NCI-H774 (cell line): Measurements from ENCODE around the gene TLE4.

ENCODE experiments used
- DNase-seq: peaks from one replicate; lab custom pipeline; 2025; lab: John Stamatoyannopoulos, UW

The TLE4 gene

DNA sequence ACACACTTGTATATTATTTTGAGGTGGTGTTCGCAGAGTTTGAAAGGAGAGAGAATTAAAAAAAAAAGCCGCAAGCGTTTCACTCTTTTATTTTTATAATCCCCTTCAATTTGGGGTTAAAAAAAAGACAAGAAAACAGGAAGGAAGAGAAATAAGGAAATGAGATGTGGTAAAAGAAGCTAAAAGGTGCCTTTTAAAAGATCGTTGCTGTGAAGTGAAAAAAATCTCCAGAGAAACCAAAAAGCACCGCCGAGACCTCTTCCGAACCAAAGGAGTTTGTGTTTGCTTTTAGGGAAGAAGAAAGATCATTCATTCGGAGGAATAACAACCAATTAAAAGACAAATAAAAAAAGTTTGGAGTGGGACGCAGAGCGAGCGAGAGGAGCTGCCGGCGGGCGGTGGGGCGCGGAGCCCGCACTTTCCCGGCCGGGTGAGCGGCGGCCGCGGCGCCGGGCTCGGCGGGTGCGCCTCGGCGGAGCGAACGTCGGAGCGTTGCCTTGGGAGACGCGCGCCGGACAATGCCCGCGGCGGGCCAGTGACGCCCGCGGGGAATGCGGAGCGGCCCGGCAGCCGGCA lies 355 bp downstream of the TLE4 start:
- DNase-seq = no peak

DNA sequence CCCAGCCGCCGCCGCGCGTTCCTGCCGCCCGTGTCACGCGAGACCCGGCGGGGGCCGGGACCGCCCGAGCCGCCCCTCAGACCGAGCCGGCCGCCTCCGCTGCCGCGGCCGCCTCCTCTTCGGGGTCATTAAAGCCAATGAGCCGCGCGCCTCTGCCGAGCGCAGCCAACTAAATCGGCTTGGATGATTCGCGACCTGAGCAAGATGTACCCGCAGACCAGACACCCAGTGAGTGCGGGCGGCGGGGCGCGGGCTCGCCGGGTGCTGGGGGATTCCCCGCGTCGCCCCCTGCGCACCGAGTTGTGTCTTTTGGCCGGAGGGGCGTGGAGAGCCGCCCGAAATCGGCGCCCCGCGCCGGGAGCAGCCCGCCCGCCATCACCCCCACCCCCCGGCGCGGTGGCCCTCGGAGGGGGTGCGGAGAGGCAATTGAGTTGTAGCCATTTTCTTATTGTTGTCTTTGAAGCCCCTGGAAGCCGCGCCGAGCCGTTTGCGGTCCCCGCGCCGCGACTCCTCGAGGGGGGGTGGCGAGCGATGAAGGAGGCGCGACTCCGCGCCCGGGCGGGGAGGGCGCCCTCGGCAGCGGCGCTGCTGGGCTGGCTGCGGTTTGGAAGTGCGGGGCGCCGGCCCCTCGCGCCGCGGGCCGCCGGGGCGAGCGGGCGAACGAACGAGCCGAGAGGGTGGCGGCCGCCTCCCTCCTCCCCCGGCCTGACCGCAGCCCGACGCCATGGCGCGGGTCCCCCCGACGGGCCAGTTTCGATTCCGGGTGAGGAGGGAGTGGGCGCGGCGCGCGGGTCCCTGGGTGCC lies 1.0 kb downstream of the TLE4 start:
- DNase-seq = no peak

DNA sequence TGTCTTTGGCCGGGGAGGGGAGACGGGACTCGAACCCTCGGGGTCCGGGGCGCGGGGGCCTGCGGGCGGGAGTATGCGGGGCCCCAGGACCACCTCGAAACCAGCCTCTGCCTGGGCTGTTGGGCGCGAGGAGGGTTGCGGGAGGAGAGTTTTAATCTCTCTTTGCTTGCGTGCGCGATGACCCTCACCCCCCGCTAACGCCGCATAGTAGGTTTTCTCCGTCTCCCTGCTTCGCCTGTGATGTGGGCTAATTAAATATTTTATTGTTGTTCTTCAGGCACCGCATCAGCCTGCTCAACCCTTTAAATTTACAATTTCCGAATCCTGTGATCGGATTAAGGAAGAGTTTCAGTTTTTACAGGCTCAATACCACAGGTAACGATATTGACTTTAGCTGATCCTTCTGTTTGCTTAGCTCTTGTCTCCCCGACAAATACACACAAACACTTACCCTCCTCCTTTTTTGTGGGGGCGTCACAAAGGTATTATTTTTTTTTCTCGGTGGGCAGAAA lies 1.7 kb downstream of the TLE4 start:
- DNase-seq = no peak

DNA sequence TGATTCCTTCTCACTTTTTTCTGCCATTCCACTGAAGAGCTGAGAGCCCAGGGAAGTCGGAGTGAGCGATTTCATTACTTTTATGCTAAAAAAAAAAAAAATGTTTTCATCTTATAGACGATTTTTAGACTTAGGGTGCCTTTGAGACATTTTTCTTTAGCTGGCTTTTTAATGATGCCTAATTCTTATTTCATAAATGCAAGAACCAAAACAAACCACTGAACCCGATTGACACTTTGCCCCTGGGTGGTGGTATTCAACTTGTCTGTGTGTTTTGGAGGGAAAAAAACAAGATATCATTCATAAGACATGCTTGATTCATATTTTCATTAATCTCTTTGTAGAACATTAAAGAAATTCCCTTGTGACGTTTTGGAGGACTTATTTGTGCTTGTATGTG lies 2.4 kb downstream of the TLE4 start:
- no peak for DNase-seq

DNA sequence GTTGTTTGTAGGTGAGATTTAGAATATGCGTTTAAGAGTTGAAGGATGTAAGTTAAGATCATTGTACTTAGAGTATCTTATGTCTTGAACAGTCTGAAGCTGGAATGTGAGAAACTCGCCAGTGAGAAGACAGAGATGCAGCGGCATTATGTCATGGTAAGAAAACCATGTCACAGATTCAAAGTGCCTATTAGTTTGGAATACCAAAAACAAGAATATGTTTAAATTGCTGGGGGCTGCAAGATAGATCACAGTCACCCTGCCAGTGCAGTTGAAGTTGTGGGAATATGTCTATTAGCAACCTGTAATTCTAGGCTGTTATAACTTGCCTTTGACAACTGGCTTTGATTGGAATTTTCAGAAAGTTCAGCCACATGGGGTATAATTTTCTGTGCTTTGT lies 3.0 kb downstream of the TLE4 start:
- no peak for DNase-seq

DNA sequence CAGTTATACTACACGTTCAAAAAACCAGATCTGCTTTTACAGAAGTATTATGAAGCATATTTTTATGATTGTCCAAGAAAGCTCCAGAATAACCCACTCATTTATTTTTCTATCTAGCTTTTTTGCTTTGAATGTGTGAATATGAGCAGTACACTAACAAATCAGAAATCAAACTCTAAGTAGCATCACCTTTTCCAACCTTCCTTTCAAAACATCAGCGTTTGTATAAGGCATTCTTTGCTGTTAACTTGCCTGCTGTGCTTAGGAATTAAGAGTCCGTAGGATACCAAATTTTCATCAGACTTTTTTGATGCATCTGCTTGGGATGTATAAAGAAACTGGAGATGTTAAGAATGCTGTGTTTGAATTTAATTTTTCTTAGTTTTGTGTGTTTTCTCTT lies 3.8 kb downstream of the TLE4 start:
- no peak for DNase-seq

DNA sequence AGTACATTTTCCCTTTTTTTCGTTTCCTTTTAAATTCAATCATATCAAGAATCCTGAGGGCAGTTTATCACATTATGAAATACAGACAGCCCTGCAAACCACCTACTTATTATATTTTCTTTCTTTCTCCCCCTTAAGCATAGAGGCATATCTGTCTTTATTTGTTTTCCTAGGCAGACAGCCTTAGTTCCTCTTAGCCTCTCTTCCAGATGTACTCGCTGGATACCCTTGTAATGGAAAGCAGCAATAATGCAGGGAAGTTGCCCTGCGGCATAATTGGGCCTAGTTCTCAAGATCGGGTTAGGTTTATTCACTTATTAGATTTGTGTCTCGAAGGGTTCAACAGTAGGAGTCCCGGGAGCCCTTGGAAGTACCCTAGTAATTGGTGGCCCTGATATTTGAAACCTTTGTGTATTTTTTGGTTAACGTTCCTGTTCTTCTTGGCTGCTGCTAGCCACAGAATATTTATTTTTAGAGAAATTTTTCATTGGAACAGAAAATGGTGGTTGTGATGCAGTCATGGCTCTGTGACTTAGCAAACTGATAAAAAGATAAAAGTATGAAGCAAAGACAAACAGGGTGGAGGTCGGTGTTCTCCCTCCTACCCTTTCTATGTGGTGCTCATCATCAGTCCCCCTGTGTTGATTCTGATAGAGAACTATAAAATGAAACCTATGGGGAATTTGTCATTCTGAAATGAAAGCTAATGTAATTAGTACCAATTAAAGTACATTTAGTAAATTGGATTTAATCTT lies 6.4 kb downstream of the TLE4 start:
- no peak for DNase-seq

DNA sequence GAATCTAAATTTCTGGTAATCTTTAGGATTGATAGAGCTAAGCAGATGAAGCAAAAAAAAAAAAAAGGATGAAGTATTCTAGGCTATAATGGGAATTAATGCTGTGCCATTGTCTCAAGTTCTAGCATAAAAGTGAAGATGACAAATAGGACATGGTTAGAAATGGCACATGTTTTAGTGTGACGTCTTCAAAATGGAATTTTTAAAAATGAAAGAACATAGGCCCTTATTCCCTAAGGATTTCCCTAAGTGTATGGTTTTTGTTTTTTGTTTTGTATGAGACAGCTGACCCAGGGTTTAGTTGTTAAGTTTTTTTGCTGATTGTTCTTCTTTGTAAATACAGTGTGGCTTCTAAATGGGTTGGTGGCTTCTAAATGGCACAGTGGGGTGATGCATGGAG lies 7.1 kb downstream of the TLE4 start:
- DNase-seq = no peak

DNA sequence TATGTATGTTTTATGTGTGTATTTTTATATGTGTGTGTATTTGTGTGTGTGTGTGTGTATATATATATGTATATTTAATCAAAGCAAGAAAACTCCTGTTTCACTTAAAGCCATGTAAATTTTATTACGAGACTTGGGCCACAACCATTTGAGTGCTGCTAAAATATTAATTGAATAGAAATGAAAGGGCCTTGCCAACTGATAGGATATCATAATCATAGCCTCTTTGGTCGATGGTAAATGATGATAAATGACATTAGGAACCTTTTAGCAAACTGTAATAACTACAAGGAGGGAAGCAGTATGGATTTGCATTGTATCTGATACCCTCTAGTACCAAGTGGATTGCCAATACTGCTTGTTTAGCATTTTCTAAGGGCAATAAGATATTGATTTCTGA lies 7.9 kb downstream of the TLE4 start:
- DNase-seq = no peak

DNA sequence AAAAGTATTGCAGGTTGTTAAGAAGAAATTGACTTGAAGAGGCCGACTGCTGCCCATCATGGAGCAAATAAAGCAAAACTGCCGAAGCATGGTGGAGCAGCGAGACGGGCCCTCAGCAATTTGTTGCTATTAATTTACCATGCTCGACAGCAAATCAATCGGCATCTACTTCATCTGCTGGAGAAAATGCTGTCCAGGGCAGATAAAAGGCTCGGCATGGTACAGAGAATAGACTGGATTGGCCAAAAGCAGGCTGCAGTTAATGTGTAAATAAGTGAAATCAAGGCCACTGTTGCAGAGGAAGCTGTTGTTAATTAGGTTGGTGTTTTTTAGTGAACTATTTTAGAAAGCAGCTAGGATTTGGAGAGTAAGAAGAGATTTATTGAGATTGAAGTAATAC lies 8.3 kb downstream of the TLE4 start:
- no peak for DNase-seq

DNA sequence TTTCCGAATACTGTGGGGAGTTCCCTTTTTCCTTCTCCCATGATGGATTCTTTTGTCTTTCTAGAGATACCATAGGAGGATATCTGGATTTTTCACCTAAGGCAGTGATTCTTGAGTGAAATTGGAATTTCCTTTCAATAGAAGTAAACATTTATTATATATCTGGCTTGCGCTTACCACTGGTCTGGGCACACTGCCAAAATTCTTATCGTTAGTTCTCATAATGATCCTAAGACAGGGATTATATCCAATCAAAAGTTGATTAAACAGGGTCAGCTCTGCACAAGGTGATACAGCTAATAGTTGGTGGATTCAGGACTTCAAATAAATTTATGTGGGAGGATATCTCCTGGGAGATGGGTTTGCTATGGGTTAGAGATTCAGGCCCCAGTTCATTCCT lies 9.6 kb downstream of the TLE4 start:
- no peak for DNase-seq

DNA sequence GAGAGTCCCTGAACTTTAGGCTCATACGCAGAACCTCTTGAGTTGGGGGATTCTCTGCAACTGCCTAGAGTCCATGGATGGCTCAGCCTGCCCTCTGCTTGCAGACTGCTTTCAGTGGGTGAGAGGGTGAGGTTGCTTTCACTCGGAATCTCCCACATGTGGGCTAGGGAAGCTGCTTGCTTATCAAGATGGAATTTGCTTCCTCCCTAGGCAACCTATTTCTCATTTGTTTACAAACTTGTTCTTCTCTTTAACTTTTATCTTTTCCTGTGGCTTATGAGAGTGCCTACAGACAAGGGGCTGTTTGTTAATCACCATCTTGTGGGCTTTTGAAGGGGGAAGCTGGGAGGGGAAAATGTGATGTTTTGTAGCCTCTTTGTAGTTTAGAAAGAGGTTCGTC lies 10.0 kb downstream of the TLE4 start:
- DNase-seq = no peak

DNA sequence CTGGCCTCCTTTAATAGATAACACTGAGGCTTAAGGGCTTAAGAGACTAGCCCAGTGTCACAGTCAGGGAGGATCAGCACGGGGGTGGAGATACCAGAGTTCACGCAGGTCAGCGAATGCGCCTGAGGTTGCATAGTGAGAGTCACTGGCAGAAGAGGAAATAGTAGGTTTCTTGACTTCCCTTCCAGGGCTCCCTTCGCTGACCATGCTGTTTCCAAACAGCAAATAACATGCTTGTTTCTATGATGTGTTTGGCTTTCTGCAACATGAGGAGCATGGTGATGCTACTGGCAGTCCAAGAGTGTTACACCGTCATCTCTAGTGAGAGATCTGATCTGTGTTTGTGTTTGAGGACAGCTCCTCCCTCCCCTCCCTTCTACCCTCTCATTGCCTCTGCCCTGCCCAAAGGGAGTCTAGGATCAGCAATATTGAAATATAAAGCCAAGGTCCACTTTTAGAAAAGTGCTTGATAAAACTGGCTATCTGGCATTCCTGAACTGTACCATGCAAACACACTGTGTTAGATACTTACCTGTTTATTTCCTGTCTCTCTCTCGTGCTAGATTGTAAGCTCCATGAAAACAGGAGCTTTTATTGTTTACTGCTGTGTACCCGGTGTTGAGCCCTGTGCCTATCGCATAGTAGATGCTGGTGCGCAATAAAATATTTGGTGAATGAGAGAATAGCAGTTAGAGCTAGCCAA lies 12.3 kb downstream of the TLE4 start:
- DNase-seq = no peak

DNA sequence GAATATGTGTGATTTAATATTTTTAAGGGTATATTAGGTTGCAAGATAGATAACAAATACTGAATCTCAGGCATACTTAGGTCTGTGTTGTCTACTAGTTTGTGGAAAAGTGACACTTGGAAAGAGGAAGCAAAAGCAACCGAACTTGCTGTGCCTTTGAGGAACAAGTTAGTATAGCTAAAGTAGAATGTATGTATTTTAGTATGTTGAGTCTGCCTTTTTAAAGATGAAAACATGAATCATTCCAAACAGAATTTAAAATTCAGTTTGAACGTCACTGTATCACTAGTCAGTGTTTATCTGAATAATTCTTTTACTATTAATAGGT lies 12.9 kb downstream of the TLE4 start:
- no peak for DNase-seq

DNA sequence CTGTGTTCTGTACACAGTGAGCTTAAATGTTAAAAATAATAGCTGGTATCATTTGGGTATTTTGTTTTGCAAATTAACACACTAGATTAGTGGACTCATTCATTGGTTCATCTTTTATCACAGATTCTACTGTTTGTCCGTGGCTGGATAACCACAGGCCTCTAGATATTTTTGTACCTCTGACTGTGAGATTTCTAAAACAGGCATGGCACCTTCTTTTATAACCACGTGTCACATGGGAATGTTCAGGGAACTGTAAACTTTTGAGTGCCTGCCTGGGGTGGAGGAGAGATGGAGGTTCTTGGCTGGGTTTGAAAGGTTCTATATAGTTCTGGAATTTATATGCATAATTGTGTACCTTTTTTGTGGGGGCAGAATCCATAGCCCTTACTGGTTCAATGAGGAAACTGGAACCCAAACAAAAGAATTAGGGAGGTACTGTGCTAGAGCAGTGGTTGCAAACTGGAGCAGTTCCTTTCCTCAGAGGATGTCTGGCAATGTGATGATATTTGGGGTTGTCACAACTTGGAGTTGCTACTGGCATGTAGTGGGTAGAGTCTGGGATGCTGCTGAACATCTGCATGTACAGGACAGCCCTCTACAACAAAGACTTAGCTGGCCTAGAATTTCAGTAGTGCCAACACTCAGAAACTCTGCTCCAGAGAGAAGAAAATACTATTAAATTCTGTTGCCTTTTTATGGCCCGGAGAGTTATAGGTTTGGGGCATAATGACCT lies 16.9 kb downstream of the TLE4 start:
- DNase-seq = no peak

DNA sequence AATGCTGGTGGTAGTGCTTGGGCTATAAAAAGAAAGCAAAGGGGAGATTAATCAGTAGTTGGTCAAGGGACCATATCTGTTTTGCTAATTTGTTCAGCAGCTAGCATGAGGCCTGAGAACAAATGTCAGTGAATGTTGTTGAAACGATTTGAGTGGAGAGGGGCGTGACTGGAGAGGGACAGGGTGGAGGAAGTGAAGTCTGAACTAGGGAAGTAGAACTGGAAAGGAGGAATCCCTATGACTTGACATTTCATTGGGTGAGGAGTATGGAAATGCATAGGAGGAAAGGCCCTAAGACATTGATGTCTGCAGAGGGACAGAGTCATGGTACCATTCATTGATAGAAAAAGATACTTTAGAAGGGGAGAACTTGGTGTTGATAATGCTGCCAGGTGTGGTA lies 19.7 kb downstream of the TLE4 start:
- no peak for DNase-seq

DNA sequence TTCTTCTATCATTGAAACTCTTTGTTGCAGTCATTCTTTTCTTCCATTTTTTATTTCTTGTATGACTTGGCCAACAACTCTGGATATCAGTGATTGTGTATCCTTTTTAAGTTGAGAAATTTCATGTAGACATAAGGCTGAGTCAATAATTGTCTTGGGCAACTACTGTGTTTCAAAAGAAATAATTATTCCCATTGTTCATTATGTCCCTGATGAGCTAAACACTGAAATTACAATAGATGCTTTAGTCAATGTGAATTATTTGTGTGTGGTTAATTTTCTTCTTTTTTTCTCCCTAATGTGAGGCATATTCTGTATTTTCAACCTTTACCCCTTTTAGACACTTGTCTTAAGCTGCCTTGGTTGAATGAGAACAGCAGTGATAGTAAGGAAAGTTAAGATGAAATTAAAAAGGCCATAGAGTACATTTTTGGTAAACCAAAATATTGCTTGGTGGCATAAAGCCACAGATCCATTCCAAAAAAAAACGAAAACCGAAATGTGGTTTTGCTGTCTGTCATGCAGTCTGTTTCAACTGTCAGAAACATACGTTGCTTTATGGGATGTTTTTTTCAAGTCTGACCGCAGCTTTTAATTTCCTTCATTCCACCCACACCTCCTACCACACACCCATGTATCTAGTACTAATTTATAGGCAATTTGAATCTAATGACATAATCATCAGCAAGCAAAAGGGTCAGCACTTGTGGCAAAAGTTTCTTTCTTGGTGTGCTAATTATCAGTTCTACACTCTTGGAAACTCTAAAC lies 21.1 kb downstream of the TLE4 start:
- DNase-seq = no peak

DNA sequence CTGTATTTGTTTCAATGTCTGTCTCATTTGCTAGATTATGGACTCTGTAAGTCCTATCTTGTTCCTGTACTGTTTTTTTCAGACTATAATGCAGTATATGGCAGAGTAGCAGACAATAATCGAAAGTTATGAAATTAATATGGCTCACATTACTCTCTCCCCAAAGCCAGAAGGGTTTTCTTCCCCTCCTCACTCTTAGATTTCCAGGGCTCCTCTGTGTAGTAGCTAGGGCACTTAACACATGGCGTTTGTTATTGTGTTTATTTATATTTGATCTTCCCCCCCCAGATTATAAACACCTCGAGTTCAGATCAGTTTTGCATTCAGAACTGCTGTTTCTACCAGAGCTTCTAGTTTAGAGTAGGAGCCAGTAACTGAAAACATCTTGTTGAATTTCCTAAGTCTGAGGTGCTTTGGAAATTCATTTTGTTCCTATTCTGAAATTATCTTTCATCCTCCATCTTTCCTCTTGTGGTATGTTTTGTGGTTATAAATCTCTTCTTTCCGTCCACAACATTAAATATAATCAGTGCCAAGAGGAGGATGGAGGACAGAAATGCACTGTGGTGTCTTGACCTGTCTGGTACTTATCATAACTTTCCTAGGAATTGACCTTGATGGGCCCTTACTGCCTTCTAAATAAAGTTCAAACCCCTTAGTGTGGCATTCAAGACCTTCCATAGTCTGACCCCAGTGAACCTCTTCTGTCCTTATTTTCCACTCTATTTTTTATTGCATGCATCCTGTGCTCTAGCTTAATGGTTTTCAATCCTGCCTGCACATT lies 27.0 kb downstream of the TLE4 start:
- DNase-seq = no peak

DNA sequence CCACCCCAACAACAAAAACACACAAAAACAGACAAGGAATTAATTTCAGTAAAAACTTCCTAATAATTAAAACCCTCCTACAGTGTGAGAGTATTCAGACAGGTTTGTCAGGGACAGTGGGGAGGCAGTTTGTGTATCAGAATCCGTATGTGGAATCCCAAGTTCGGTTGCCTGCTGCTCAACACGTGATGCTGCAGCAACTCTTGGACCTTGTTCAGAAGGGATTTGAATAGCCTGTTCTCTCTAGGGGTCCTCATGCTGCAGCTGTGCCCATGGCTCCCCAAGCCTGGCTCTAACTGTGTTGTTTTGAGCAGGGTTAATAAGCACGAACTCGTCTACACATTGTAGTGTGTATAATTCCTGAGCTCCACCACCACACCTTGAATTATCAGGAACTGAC lies 28.7 kb downstream of the TLE4 start:
- no peak for DNase-seq

DNA sequence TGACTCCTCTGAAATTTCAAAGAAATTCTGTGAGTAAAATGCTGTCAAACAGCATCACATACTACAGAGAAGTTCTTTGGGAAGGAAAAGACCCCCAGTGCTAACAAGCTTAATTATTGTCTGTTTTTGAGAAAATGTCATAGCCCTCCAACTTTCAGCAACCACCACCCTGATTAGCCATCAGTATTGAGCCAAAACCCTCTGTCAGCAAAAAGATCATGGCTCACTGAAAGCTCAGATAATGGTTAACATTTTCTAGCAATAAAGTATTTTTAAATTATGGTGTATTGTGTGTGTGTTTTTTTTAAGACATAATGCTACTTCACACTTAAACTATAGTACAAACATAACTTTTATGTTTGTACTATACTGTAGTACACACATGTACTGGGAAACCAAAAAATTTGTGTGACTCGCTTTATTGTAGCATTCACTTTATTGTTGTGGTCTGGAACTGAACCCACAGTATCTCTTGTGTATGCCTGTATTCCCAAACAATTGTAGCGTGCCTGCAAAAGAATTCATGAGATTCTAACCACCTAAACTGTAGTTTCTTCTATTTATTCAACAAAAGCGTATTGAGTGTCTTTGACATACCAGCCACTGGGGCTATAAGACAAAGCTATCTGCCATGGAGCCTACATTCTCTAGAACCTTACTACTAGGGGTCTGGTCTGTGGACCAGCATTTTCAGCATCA lies 31.6 kb downstream of the TLE4 start:
- DNase-seq = no peak
